Sigmoid colon (tissue), 7 donors: ENCODE results near the gene RNF224. TPM values are rescaled to one million over a fixed set of nuclear protein-coding genes. Genes with fewer than 3 reads are reported as not detected.

ENCODE experiments used
- DNase-seq: peaks from one replicate; pipeline ENCODE4 v3.0.0-alpha.2; 2019
- H3K27ac ChIP-seq, 4 donors: fragments of 200-600 bp; sonication (generic); one replicate each; pipeline ENCODE4 v1.5.1; 2016 to 2019; ENCODE audit warnings: mild to moderate bottlenecking in 1 of 4
- H3K27me3 ChIP-seq, 3 donors: fragments of 200-600 bp; sonication (generic); one replicate each; pipeline ENCODE4 v1.5.1; 2019; ENCODE audit warnings: mild to moderate bottlenecking in 1 of 3
- H3K36me3 ChIP-seq, 4 donors: fragments of 200-600 bp; sonication (generic); one replicate each; pipeline ENCODE4 v1.5.1; 2016 to 2019
- H3K4me1 ChIP-seq, 4 donors: fragments of 200-600 bp; sonication (generic); one replicate each; pipeline ENCODE4 v1.5.1; 2017 to 2019
- H3K4me3 ChIP-seq, 4 donors: fragments of 200-600 bp; sonication (generic); one replicate each; pipeline ENCODE4 v1.5.1; 2017 to 2019; ENCODE audit warnings: mild to moderate bottlenecking in 2 of 4, moderate library complexity in 1 of 4
- H3K9me3 ChIP-seq, 4 donors: fragments of 200-600 bp in 3 of 4; sonication (generic) in 3 of 4; one replicate each; pipeline versions ENCODE4 v1.5.1 to v1.6.1; 2013 to 2019
- CTCF ChIP-seq, 4 experiments: fragments of 450-650 bp in 3 of 4; fragments of 200-600 bp in 1 of 4; IDR thresholded peaks; one replicate each; pipeline ENCODE4 v1.5.1; 2016 to 2019; ENCODE audit warnings: antibody characterized with exemption in 4 of 4, mild to moderate bottlenecking in 3 of 4, moderate library complexity in 2 of 4
- EP300 ChIP-seq, 4 donors: sonication (generic); formaldehyde crosslinking; IDR thresholded peaks; one replicate each; pipeline ENCODE4 v1.6.1; 2017; ENCODE audit warnings: antibody characterized with exemption in 4 of 4
- POLR2A ChIP-seq, 2 donors: fragments of 450-650 bp; IDR thresholded peaks; one replicate each; pipeline ENCODE4 v1.6.1; 2016; ENCODE audit warnings: antibody characterized with exemption in 2 of 2, mild to moderate bottlenecking in 2 of 2, moderate library complexity in 2 of 2
- POLR2AphosphoS5 ChIP-seq, 4 donors: sonication (generic); formaldehyde crosslinking; IDR thresholded peaks; one replicate each; pipeline ENCODE4 v1.6.1; 2017; ENCODE audit warnings: antibody characterized with exemption in 4 of 4
- WGBS, 2 donors: extraction: QIAGEN DNeasy Blood & Tissue Kit; methylation state at CpG; one replicate each; pipeline ENCODE4 v1.1.7; 2013; 5-methylcytosine and 5-hydroxymethylcytosine counted together
- intact Hi-C: fragments of 100-400 bp; cut with DNase I; formaldehyde crosslinking; loops from one replicate; pipeline ENCODE4 v1.15.1; 2023
- polyA plus RNA-seq, 3 donors: library from polyadenylated mRNA; stranded (reverse); fragments of 200-250 nt; gene quantifications; one replicate each; pipeline ENCODE4 v1.2.3, GENCODE V29; 2013
- total RNA-seq, 4 donors: library from RNA; depleted of rRNA; stranded (reverse); fragments of >200 nt; gene quantifications; one replicate each; pipeline ENCODE4 v1.1.0, GENCODE V29; 2016
- donor health status: healthy with polysubstance abuse.
- donor health status: Bipolar disorder and iron deficiency.
- donor health status: healthy.

Gene RNF224
- total and polyA plus RNA-seq, 7 donors, result 0.04 TPM; not detected in 6

- intact Hi-C loops, result no loop called here
- Histone ChIP-seq H3K36me3 (no peaks in the 10 kb centered on the region), H3K4me3 (no peak overlapping the region), H3K4me1 (peaks cover 0 to 31% (median 24%) of the 10 kb centered on the region in 4 donors), H3K9me3 (no peaks in the 10 kb centered on the region), H3K27ac (no peak overlapping the region), H3K27me3 (peaks cover 18 to 29% (median 28%) of the 10 kb centered on the region in 3 donors)
- 84 to 85% methylated on average over 21 of the region's 21 CpGs for WGBS, 2 donors
- DNase-seq, result no peak
- TF ChIP-seq POLR2A (IDR thresholded peaks at IDR 0.05), result no peak
- TF ChIP-seq POLR2AphosphoS5 (IDR thresholded peaks at IDR 0.05), result no peak
- TF ChIP-seq EP300 (IDR thresholded peaks at IDR 0.05), result no peak
- no peak for TF ChIP-seq CTCF (IDR thresholded peaks at IDR 0.05)
Measured at GRCh38 chr9:137225699-137226331, 1.5 kb upstream of the RNF224 start.

- Histone ChIP-seq H3K27me3 (peaks cover 23 to 36% (median 35%) of the 10 kb centered on the region in 3 donors), H3K36me3 (no peaks in the 10 kb centered on the region), H3K27ac (no peak overlapping the region), H3K4me3 (no peak overlapping the region), H3K9me3 (no peaks in the 10 kb centered on the region), H3K4me1 (peaks cover 0 to 26% (median 17%) of the 10 kb centered on the region in 4 donors)
- TF ChIP-seq EP300 (IDR thresholded peaks at IDR 0.05), result no peak
- no peak for TF ChIP-seq CTCF (IDR thresholded peaks at IDR 0.05)
- TF ChIP-seq POLR2A (IDR thresholded peaks at IDR 0.05), result no peak
- TF ChIP-seq POLR2AphosphoS5 (IDR thresholded peaks at IDR 0.05), result no peak
- no peak for DNase-seq
- intact Hi-C loops, result no loop called here
- 50 to 73% methylated on average over 18 of the region's 18 CpGs for WGBS, 2 donors
Measured at GRCh38 chr9:137226338-137227053, 806 bp upstream of the RNF224 start.

- H3K27me3 ChIP-seq, result peaks cover 31 to 51% (median 50%) of the 10 kb centered on the region in 3 donors
- peaks cover 0 to 14% (median 7%) of the 10 kb centered on the region in 4 donors for H3K4me1 ChIP-seq
- DNase-seq, result no peak
- no peaks in the 10 kb centered on the region for H3K36me3 ChIP-seq
- intact Hi-C loops, result no loop called here
- no peaks in the 10 kb centered on the region for H3K9me3 ChIP-seq
- H3K27ac ChIP-seq, result no peak overlapping the region
- WGBS, 2 donors, result 16 to 43% methylated on average over 18 of the region's 18 CpGs
- TF ChIP-seq POLR2A (IDR thresholded peaks at IDR 0.05) (no peak), EP300 (IDR thresholded peaks at IDR 0.05) (no peak), POLR2AphosphoS5 (IDR thresholded peaks at IDR 0.05) (no peak), CTCF (IDR thresholded peaks at IDR 0.05) (no peak)
- H3K4me3 ChIP-seq, result no peak overlapping the region
Measured at GRCh38 chr9:137227853-137228505, 677 bp downstream of the RNF224 start.

- peaks cover 31 to 57% (median 54%) of the 10 kb centered on the region in 3 donors for H3K27me3 ChIP-seq
- no peak overlapping the region for H3K27ac ChIP-seq
- no peak overlapping the region for H3K4me3 ChIP-seq
- H3K9me3 ChIP-seq, result no peaks in the 10 kb centered on the region
- intact Hi-C loops, result no loop called here
- 23 to 60% methylated on average over 29 of the region's 29 CpGs for WGBS, 2 donors
- no peak for TF ChIP-seq POLR2AphosphoS5 (IDR thresholded peaks at IDR 0.05)
- TF ChIP-seq EP300 (IDR thresholded peaks at IDR 0.05), result no peak
- TF ChIP-seq POLR2A (IDR thresholded peaks at IDR 0.05), result no peak
- TF ChIP-seq CTCF (IDR thresholded peaks at IDR 0.05), result no peak
- peaks cover 0 to 13% (median 6%) of the 10 kb centered on the region in 4 donors for H3K4me1 ChIP-seq
- no peaks in the 10 kb centered on the region for H3K36me3 ChIP-seq
- no peak for DNase-seq
Measured at GRCh38 chr9:137228506-137228967, 1.2 kb downstream of the RNF224 start.
